ENCODE measurements around the gene ATP1A1. TPM values are rescaled to one million over a fixed set of nuclear protein-coding genes. Genes with fewer than 3 reads are reported as not detected.

ATP1A1 gene
- total RNA-seq, 1 experiment from 2014 or later: 181 TPM

- Histone ChIP-seq H3K27me3 (ENCODE audit: low read length) (no peaks in the 10 kb centered on the region), H3K4me1 (ENCODE audit: insufficient read depth, low read length) (peaks cover 57% of the 10 kb centered on the region), H3K9me3 (ENCODE audit: low read length) (no peaks in the 10 kb centered on the region), H3K4me2 (ENCODE audit: low read length) (peak overlapping the region; percentile 91), H4K20me1 (ENCODE audit: low read length) (peaks cover 54% of the 10 kb centered on the region), H3K79me2 (ENCODE audit: low read length) (peaks cover 79% of the 10 kb centered on the region), H3K36me3 (ENCODE audit: low read depth, low read length) (no peaks in the 10 kb centered on the region), H3F3A (ENCODE audit: low read length, unreplicated experiment) (peaks cover 18% of the 10 kb centered on the region), H2AFZ (ENCODE audit: low read length) (no peak overlapping the region), H3K9me2 (replicated peaks; ENCODE audit: low read length) (no peaks in the 10 kb centered on the region), H3K9ac (ENCODE audit: low read length) (peak overlapping the region; percentile 86), H3K27ac (ENCODE audit: low read length) (peak overlapping the region; percentile 94), H3K4me3 (ENCODE audit: low read length) (peak overlapping the region; percentile 78)
- DNase-seq (peak; percentile 89), ATAC-seq (peak; percentile 28)
- ChIA-PET POLR2A (ENCODE audit: unreplicated experiment) (interaction anchor here (0.7 kb wide), 1 partner anchor 42 kb away, joined by 5 read pairs; no protein-coding TSS in a partner anchor), CTCF (interaction anchor here (1.0 to 2.1 kb wide), 2 partner anchors 109 to 237 kb away, joined by 4 to 8 read pairs; no protein-coding TSS in a partner anchor)
- intact Hi-C loops (cut with micrococcal nuclease): no loop called here
- TSS peak; percentile 72 for BruUV-seq (replicated peaks)
- TF ChIP-seq CTCF (conservative IDR thresholded peaks at IDR 0.05; ENCODE audit: low read depth, low read length) (no peak), EZH2 (IDR thresholded peaks at IDR 0.05; ENCODE audit: low read length, unreplicated experiment) (no peak), EZH2phosphoT487 (IDR thresholded peaks at IDR 0.05; ENCODE audit: borderline replicate concordance, low read length) (no peak)
These were observed 3.1 kb downstream of the ATP1A1 start for GRCh38 chr1:116375887-116376728.

- Histone ChIP-seq H3F3A (ENCODE audit: low read length, unreplicated experiment) (peaks cover 18% of the 10 kb centered on the region), H3K27me3 (ENCODE audit: low read length) (no peaks in the 10 kb centered on the region), H3K36me3 (ENCODE audit: low read depth, low read length) (no peaks in the 10 kb centered on the region), H3K27ac (ENCODE audit: low read length) (peak overlapping the region; percentile 94), H3K4me1 (ENCODE audit: insufficient read depth, low read length) (peaks cover 57% of the 10 kb centered on the region), H3K9me3 (ENCODE audit: low read length) (no peaks in the 10 kb centered on the region), H3K4me2 (ENCODE audit: low read length) (peak overlapping the region; percentile 91), H3K9ac (ENCODE audit: low read length) (peak overlapping the region; percentile 86), H2AFZ (ENCODE audit: low read length) (no peak overlapping the region), H3K9me2 (replicated peaks; ENCODE audit: low read length) (no peaks in the 10 kb centered on the region), H3K4me3 (ENCODE audit: low read length) (peak overlapping the region; percentile 78), H3K79me2 (ENCODE audit: low read length) (peaks cover 85% of the 10 kb centered on the region), H4K20me1 (ENCODE audit: low read length) (peaks cover 60% of the 10 kb centered on the region)
- no peak for TF ChIP-seq EZH2 (IDR thresholded peaks at IDR 0.05; ENCODE audit: low read length, unreplicated experiment)
- TF ChIP-seq EZH2phosphoT487 (IDR thresholded peaks at IDR 0.05; ENCODE audit: borderline replicate concordance, low read length): no peak
- TF ChIP-seq CTCF (conservative IDR thresholded peaks at IDR 0.05; ENCODE audit: low read depth, low read length): no peak
- CTCF ChIA-PET: interaction anchor here (1.0 to 2.1 kb wide), 2 partner anchors 109 to 238 kb away, joined by 4 to 8 read pairs; no protein-coding TSS in a partner anchor
- ATAC-seq (no peak), DNase-seq (no peak)
- intact Hi-C loops (cut with micrococcal nuclease): no loop called here
- POLR2A ChIA-PET (ENCODE audit: unreplicated experiment): interaction anchor here (0.7 kb wide), 1 partner anchor 42 kb away, joined by 5 read pairs; no protein-coding TSS in a partner anchor
- BruUV-seq (replicated peaks): no TSS peak
These were observed 3.7 kb downstream of the ATP1A1 start for GRCh38 chr1:116376729-116377086.

Data from PC-3 (cell line).